GM20000 (cell line): ENCODE data around the gene PMS1.
"Not testable (repeated sequence)": the region's sequence is repeated elsewhere in the genome, so short reads cannot be mapped to it uniquely, and the experiment has no call there.

ENCODE experiments used
- DNase-seq: peaks from one replicate; pipeline ENCODE4 v3.0.0; 2012; ENCODE audit warnings: low spot score
- CTCF ChIP-seq: IDR thresholded peaks from 2 replicates; pipeline ENCODE4 v1.5.1; 2012; ENCODE audit warnings: mild to moderate bottlenecking, control low read depth; ENCODE audit errors: extremely low read depth, missing control alignments

PMS1 gene

GRCh38 chr2:189830510-189830909 lies 46.3 kb downstream of the PMS1 start:
- no peak for TF ChIP-seq CTCF
- DNase-seq: no peak

- TF ChIP-seq CTCF: no peak
- DNase-seq: no peak
Observed at GRCh38 chr2:189834059-189834458, 49.8 kb downstream of the PMS1 start.

GRCh38 chr2:189834642-189835041 lies 50.4 kb downstream of the PMS1 start:
- DNase-seq: not testable (repeated sequence)

- no peak for TF ChIP-seq CTCF
- no peak for DNase-seq
Observed at GRCh38 chr2:189835855-189836558, 51.8 kb downstream of the PMS1 start.

- DNase-seq: no peak
- no peak for TF ChIP-seq CTCF
Observed at GRCh38 chr2:189836644-189837043, 52.4 kb downstream of the PMS1 start.

- TF ChIP-seq CTCF: no peak
- DNase-seq: no peak
Observed at GRCh38 chr2:189837326-189837725, 53.1 kb downstream of the PMS1 start.

GRCh38 chr2:189841019-189841418 lies 56.8 kb downstream of the PMS1 start:
- no peak for TF ChIP-seq CTCF
- no peak for DNase-seq

GRCh38 chr2:189848276-189848675 lies 64.0 kb downstream of the PMS1 start:
- no peak for DNase-seq
- no peak for TF ChIP-seq CTCF
